Measurements from ENCODE around the gene CLIP4. TPM values are rescaled to one million over a fixed set of nuclear protein-coding genes. Genes with fewer than 3 reads are reported as not detected.
A peak's percentile ranks its signal among the peaks of the same experiment; 100 is the strongest.
"Not testable (repeated sequence)": the region's sequence is repeated elsewhere in the genome, so short reads cannot be mapped to it uniquely, and the experiment has no call there.

The CLIP4 gene
- total RNA-seq, 1 donor: 107 TPM

DNA sequence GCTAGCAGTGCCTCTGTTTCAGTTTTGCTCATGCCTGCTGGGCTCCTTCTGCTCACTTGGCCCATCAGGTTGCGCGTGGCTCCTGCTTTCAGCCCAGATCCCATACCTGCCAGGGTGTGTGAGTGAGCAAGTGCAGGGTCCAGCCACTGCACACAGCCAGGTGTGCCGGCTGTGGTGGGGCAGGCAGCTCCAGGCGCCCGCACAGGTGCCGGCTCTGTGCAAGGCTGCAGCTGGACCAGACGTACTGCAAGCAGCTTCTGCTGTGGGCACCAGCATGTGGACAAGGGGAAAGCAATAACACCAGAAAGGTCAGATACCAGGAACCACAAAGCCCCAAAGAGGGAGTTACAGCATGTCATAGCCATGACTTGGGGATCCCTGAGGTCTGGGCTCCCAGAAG lies 35.3 kb upstream of the CLIP4 start:
- TF ChIP-seq, protein P1, sequence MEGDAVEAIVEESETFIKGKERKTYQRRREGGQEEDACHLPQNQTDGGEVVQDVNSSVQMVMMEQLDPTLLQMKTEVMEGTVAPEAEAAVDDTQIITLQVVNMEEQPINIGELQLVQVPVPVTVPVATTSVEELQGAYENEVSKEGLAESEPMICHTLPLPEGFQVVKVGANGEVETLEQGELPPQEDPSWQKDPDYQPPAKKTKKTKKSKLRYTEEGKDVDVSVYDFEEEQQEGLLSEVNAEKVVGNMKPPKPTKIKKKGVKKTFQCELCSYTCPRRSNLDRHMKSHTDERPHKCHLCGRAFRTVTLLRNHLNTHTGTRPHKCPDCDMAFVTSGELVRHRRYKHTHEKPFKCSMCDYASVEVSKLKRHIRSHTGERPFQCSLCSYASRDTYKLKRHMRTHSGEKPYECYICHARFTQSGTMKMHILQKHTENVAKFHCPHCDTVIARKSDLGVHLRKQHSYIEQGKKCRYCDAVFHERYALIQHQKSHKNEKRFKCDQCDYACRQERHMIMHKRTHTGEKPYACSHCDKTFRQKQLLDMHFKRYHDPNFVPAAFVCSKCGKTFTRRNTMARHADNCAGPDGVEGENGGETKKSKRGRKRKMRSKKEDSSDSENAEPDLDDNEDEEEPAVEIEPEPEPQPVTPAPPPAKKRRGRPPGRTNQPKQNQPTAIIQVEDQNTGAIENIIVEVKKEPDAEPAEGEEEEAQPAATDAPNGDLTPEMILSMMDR (IDR thresholded peaks at IDR 0.05; ENCODE audit: insufficient read depth, low read depth, low read length): no peak
- no peak for DNase-seq (ENCODE audit: low read depth)
- H3K4me3 ChIP-seq (ENCODE audit: low read depth, low read length): no peak overlapping the region

DNA sequence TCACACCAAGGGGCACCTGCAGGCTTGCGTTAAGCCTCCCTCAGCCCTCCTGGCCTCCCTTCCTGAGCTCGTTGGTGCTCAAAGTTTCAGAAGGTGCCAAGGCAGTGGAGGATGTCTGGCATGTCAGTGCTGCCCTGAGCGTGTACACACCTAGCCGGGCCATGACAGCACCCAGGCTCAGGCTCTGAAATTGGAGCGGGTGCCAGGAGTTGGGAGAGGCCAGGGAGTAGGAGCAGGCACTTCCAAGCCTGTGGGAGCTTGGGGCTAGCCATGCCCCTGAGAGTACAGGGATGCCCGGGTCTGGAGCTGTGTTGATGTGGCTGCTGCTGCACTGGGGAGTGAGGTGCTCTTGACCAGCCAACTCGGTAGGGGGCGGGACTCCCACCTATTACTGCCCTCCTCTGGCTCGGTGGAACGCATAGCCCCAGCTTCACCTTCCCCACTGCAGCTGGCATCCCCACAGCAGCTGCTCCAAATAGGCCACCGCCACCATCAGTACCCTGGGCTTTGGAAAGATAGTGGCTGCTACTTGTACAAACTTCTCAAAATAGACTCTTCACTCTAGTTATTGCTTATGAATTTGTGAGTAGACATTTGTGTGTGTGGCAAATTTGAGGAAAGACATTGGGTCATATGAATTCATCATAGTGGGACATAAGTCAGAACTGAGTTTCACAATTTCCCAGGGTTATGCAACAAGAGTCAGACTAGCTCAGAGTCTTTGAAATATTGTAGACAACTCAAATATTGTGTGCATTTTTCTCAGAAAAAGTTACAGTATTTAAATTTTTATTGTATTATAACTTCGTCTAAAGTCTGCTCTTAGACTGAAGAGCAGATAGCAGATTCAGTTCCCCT lies 34.1 kb upstream of the CLIP4 start:
- peak; percentile 36 for DNase-seq (ENCODE audit: low read depth)
- H3K4me3 ChIP-seq (ENCODE audit: low read depth, low read length): no peak overlapping the region
- TF ChIP-seq, protein P1 (IDR thresholded peaks at IDR 0.05; ENCODE audit: insufficient read depth, low read depth, low read length): no peak

DNA sequence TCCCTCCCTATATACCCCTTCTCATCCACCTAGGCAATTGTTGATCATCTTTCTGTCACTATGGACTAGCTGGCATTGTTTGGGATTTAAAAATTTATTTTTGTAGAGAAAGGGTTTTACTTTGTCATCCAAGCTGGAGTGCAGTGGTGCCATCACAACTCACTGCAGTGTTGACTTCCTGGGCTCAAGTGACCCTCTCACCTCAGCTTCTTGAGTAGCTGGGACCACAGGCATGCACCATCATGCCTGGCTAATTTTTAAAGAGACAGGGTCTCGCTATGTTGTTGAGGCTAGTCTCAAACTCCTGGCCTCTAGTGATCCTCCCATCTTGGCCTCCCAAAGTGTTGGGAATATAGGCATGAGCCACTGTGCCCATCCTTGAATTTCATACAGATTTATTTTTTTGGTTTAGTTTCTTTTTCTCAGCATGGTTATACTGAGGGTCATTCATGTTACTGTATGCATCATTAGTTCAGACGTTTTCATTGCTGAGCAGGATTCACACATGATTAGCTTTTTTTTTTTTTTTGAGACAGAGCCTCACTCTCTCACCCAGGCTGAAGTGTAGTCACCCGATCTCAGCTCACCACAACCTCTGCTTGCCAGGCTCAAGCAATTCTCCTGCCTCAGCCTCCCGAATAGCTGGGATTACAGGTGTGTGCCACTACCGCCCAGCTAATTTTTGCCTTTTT lies 32.3 kb upstream of the CLIP4 start:
- H3K4me3 ChIP-seq (ENCODE audit: low read depth, low read length): no peak overlapping the region
- TF ChIP-seq, protein P1 (IDR thresholded peaks at IDR 0.05; ENCODE audit: insufficient read depth, low read depth, low read length): no peak
- DNase-seq (ENCODE audit: low read depth): no peak

DNA sequence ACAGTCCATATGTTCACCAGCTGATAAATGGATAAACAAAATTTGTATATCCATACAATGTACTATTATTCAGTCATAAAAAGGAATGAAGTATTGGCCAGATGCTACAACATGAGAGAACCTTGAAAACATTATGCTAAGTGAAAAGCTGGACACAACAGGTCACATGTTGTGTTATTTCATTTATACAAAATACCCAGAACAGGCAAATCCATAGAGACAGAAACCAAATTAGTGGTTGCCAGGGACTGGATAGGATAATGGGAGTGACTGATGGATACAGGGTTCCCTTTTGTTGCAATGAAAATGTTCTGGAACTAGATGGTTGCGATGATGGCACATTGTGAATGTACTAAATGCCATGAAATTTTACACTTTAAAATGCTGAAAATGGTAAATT lies 30.7 kb upstream of the CLIP4 start:
- TF ChIP-seq, protein P1 (IDR thresholded peaks at IDR 0.05; ENCODE audit: insufficient read depth, low read depth, low read length): no peak
- no peak overlapping the region for H3K4me3 ChIP-seq (ENCODE audit: low read depth, low read length)
- DNase-seq (ENCODE audit: low read depth): no peak

DNA sequence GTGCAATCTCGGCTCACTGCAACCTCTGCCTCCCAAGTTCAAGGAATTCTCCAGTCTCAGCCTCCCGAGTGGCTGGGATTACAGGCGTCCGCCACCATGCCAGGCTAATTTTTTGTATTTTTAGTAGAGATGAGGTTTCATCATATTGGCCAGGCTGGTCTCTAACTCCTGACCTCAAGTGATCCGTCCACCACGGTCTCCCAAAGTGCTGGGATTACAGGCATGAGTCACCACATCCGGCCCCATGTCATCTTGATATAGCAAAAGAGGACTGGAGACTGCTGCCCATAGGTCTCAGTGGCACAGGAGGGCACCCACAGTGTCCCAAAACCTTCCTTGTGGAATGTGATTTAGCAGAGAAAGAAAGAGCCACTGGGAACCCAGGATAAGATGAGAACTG lies 24.9 kb upstream of the CLIP4 start:
- peak; percentile 38 for DNase-seq (ENCODE audit: low read depth)
- H3K4me3 ChIP-seq (ENCODE audit: low read depth, low read length): not testable (repeated sequence)

DNA sequence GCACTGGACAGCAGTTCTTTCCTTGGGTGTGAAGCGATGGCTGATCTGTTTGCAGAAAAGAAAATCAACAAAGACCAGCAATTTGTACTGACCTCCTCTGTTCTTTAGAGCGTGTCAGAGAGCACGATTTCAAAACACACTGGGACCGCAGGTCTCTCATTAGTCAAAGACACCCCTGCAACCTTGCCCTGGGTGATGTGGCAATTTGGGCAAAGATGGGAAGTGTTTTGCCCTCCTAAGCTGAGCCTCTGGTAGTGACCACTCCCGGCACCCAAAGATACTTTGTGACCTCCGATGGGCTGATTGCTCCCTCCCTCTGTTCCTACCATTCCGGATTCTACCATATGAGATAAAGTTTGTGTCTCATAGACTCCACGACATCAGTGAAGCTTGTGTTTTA lies 18.2 kb upstream of the CLIP4 start:
- no peak overlapping the region for H3K4me3 ChIP-seq (ENCODE audit: low read depth, low read length)
- TF ChIP-seq, protein P1 (IDR thresholded peaks at IDR 0.05; ENCODE audit: insufficient read depth, low read depth, low read length): no peak

DNA sequence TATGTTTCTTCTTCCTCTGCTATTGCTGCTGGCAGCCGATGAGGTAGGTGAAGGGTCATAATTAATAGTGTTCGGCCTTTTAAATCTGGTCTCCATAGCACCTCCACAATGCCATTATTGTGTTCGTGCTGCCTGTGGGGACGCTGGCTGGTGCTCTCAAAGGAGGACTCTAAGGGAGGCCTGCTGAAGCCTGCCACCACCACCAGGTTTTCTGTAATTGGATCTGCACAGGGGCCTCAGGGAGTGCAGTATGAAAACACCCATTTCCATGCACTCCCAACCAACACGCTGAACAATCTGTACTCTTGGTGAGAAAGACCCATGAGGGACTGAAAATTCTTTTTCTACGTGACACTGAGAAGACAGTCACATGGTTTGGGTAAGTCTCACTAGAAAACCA lies 17.6 kb upstream of the CLIP4 start:
- H3K4me3 ChIP-seq (ENCODE audit: low read depth, low read length): no peak overlapping the region
- no peak for DNase-seq (ENCODE audit: low read depth)

More for the DNA sequence above, 18.2 kb upstream of the CLIP4 start:
- DNase-seq (ENCODE audit: low read depth): no peak

More for the DNA sequence above, 17.6 kb upstream of the CLIP4 start:
- TF ChIP-seq, protein P1 (IDR thresholded peaks at IDR 0.05; ENCODE audit: insufficient read depth, low read depth, low read length): no peak

Measured in fibroblast of villous mesenchyme (primary cell).